ENCODE measurements around the gene ERC1. TPM values are rescaled to one million over a fixed set of nuclear protein-coding genes. Genes with fewer than 3 reads are reported as not detected.

Gene ERC1
- total RNA-seq, 6 experiments from 2014 or later = 44.1 to 48.9 (median 47.9) TPM

DNA sequence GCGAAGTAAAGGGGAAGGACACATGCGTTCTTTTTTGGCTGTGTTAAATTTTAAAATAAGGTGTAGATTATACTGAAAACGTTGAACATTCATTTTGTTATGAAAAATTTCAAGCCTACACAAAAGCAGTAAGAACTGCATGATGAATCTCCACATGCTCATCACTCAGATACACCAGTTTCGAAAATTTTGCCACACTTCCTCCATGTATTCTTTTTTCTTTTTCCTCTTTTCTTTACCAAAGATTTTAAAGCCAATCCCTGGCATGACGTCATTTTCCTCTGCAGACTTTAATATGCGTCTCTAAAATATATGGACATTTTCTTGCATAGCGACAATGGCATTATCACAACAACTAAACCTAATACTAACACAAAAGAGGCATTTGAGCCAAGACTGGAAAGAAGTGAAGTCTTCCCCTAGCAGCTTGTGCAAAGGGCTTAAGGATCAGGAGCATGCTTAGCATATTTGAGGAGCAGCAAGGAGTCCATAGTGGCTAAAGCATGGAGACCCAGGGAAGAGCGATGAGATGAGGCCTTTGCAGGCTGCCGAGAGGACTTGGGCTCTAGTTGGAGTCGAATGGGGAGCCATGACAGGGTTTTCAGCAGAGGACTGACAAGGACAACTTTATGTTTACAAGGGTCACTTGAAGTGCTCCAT is 111.9 kb downstream of the ERC1 start:
- Mint-ChIP-seq H3K36me3 (ENCODE audit: low read depth) (peaks cover 10% of the 10 kb centered on the region; the same call in 1 of the 2 replicates), H3K4me1 (ENCODE audit: low read depth) (peaks cover 46% of the 10 kb centered on the region), H3K9me3 (no peaks in the 10 kb centered on the region), H3K27ac (no peak overlapping the region), H3K27me3 (ENCODE audit: insufficient read depth) (no peaks in the 10 kb centered on the region), H3K4me3 (no peak overlapping the region)
- DNase-seq = no peak
- TF ChIP-seq, protein P1, sequence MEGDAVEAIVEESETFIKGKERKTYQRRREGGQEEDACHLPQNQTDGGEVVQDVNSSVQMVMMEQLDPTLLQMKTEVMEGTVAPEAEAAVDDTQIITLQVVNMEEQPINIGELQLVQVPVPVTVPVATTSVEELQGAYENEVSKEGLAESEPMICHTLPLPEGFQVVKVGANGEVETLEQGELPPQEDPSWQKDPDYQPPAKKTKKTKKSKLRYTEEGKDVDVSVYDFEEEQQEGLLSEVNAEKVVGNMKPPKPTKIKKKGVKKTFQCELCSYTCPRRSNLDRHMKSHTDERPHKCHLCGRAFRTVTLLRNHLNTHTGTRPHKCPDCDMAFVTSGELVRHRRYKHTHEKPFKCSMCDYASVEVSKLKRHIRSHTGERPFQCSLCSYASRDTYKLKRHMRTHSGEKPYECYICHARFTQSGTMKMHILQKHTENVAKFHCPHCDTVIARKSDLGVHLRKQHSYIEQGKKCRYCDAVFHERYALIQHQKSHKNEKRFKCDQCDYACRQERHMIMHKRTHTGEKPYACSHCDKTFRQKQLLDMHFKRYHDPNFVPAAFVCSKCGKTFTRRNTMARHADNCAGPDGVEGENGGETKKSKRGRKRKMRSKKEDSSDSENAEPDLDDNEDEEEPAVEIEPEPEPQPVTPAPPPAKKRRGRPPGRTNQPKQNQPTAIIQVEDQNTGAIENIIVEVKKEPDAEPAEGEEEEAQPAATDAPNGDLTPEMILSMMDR (IDR thresholded peaks at IDR 0.05) = no peak

DNA sequence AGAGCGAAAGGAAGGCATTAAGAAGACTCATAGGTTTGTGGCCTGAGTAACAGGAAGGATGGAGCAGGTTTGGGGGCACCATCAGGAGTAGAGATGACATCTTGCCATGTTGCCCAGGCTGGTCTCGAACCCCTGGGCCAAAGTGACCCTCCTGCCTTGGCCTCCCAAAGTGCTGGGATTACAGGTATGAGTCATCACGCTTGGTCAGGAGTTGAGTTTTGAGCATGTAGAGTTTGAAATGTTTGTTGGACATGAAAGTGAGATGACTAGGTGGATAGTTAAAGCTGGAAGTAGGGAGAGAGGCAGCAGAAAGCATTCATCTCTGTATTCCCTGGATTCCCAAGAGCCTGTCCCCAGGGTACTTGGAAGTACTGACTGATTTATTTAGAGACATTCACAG is 112.6 kb downstream of the ERC1 start:
- H3K27ac Mint-ChIP-seq = peak overlapping the region; percentile 8; the same call in 1 of the 2 replicates
- TF ChIP-seq, protein P1 (IDR thresholded peaks at IDR 0.05) = no peak
- peaks cover 10% of the 10 kb centered on the region; the same call in 1 of the 2 replicates for H3K36me3 Mint-ChIP-seq (ENCODE audit: low read depth)
- no peaks in the 10 kb centered on the region for H3K9me3 Mint-ChIP-seq
- H3K4me3 Mint-ChIP-seq = no peak overlapping the region
- no peaks in the 10 kb centered on the region for H3K27me3 Mint-ChIP-seq (ENCODE audit: insufficient read depth)
- H3K4me1 Mint-ChIP-seq (ENCODE audit: low read depth) = peaks cover 40% of the 10 kb centered on the region
- no peak for DNase-seq

GRCh38 chr12:1104088-1104800 is 113.2 kb downstream of the ERC1 start:
- Mint-ChIP-seq H3K4me3 (no peak overlapping the region), H3K36me3 (ENCODE audit: low read depth) (peaks cover 10% of the 10 kb centered on the region; the same call in 1 of the 2 replicates), H3K9me3 (no peaks in the 10 kb centered on the region), H3K27me3 (ENCODE audit: insufficient read depth) (no peaks in the 10 kb centered on the region), H3K27ac (0 out of 2 replicates have a peak overlapping the region, but pooled peaks have one; percentile 8), H3K4me1 (ENCODE audit: low read depth) (peaks cover 37% of the 10 kb centered on the region)
- TF ChIP-seq, protein P1 (IDR thresholded peaks at IDR 0.05) = no peak
- DNase-seq = no peak

- no peak for DNase-seq
- TF ChIP-seq, protein P1 (IDR thresholded peaks at IDR 0.05) = no peak
- Mint-ChIP-seq H3K27ac (no peak overlapping the region), H3K4me1 (ENCODE audit: low read depth) (peaks cover 26% of the 10 kb centered on the region), H3K27me3 (ENCODE audit: insufficient read depth) (peaks cover 3% of the 10 kb centered on the region), H3K36me3 (ENCODE audit: low read depth) (peaks cover 20% of the 10 kb centered on the region), H3K9me3 (no peaks in the 10 kb centered on the region), H3K4me3 (no peak overlapping the region)
Observed at GRCh38 chr12:1107669-1108068, 116.6 kb downstream of the ERC1 start.

- H3K4me1 Mint-ChIP-seq (ENCODE audit: low read depth) = peaks cover 21% of the 10 kb centered on the region
- peaks cover 19% of the 10 kb centered on the region for H3K36me3 Mint-ChIP-seq (ENCODE audit: low read depth)
- TF ChIP-seq, protein P1 (IDR thresholded peaks at IDR 0.05) = no peak
- peaks cover 3% of the 10 kb centered on the region for H3K27me3 Mint-ChIP-seq (ENCODE audit: insufficient read depth)
- no peak overlapping the region for H3K4me3 Mint-ChIP-seq
- DNase-seq = no peak
- H3K27ac Mint-ChIP-seq = no peak overlapping the region
- no peaks in the 10 kb centered on the region for H3K9me3 Mint-ChIP-seq
Observed at GRCh38 chr12:1108276-1108675, 117.3 kb downstream of the ERC1 start.

Measured in HFFc6 (cell line).